ENCODE data around the gene SPATA9. TPM values are rescaled to one million over a fixed set of nuclear protein-coding genes. Genes with fewer than 3 reads are reported as not detected.
A peak's percentile ranks its signal among the peaks of the same experiment; 100 is the strongest.

SPATA9 gene
- total RNA-seq, 2 donors from 2014 or later = 0.30 TPM; not detected in 1

- Histone ChIP-seq H3K36me3 (no peaks in the 10 kb centered on the region), H3K27ac (no peak overlapping the region), H3K4me3 (no peak overlapping the region), H3K4me1 (peaks cover 0 to 16% of the 10 kb centered on the region in 2 donors), H3K27me3 (no peaks in the 10 kb centered on the region), H3K9me3 (no peaks in the 10 kb centered on the region)
- TF ChIP-seq CTCF (IDR thresholded peaks at IDR 0.05) = no peak
- DNase-seq (ENCODE audit: low spot score) = no peak
Observed at GRCh38 chr5:95667061-95667618, 15.7 kb downstream of the SPATA9 start.

GRCh38 chr5:95664204-95664786 is 18.5 kb downstream of the SPATA9 start:
- H3K27ac ChIP-seq = no peak overlapping the region
- no peak overlapping the region for H3K4me3 ChIP-seq
- no peaks in the 10 kb centered on the region for H3K9me3 ChIP-seq
- DNase-seq (ENCODE audit: low spot score) = no peak
- no peaks in the 10 kb centered on the region for H3K27me3 ChIP-seq
- peaks cover 0 to 5% of the 10 kb centered on the region in 2 donors for H3K4me1 ChIP-seq
- peak; percentile 73 to 85 for TF ChIP-seq CTCF (IDR thresholded peaks at IDR 0.05)
- H3K36me3 ChIP-seq = no peaks in the 10 kb centered on the region

GRCh38 chr5:95662946-95663345 is 19.8 kb downstream of the SPATA9 start:
- no peaks in the 10 kb centered on the region for H3K27me3 ChIP-seq

GRCh38 chr5:95660060-95660459 is 22.7 kb downstream of the SPATA9 start:
- Histone ChIP-seq H3K4me1 (peaks cover 0 to 10% of the 10 kb centered on the region in 2 donors), H3K9me3 (no peaks in the 10 kb centered on the region), H3K4me3 (no peak overlapping the region), H3K27ac (no peak overlapping the region), H3K27me3 (no peaks in the 10 kb centered on the region), H3K36me3 (no peaks in the 10 kb centered on the region)
- no peak for TF ChIP-seq CTCF (IDR thresholded peaks at IDR 0.05)
- DNase-seq (ENCODE audit: low spot score) = no peak

More at GRCh38 chr5:95662946-95663345, 19.8 kb downstream of the SPATA9 start:
- no peaks in the 10 kb centered on the region for H3K36me3 ChIP-seq
- no peak overlapping the region for H3K4me3 ChIP-seq
- no peaks in the 10 kb centered on the region for H3K9me3 ChIP-seq
- DNase-seq (ENCODE audit: low spot score) = no peak
- no peaks in the 10 kb centered on the region for H3K4me1 ChIP-seq
- no peak overlapping the region for H3K27ac ChIP-seq
- TF ChIP-seq CTCF (IDR thresholded peaks at IDR 0.05) = no peak

DNA sequence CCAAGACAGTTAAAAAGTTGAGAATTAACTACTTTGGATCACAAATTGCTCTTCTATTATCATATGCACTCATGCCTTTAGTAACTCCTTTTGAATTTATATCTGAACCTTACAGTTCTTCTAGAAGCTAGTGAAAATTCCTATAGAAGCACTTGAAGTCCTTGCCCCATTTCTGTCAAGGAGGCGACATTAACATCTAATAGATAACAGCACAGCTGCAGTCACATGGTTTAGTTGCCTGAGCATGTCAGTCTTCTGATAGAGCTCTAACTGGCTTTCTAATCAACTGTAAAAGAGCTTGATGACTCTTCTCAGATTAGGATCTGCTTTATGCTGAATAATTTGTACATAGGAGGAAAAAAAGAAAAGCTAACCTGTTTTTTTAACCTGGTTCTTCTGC is 27.2 kb downstream of the SPATA9 start:
- no peak for TF ChIP-seq CTCF (IDR thresholded peaks at IDR 0.05)
- no peaks in the 10 kb centered on the region for H3K9me3 ChIP-seq
- no peak overlapping the region for H3K4me3 ChIP-seq
- no peaks in the 10 kb centered on the region for H3K36me3 ChIP-seq
- no peaks in the 10 kb centered on the region for H3K27me3 ChIP-seq
- H3K4me1 ChIP-seq = peaks cover 0 to 10% of the 10 kb centered on the region in 2 donors
- H3K27ac ChIP-seq = no peak overlapping the region
- DNase-seq (ENCODE audit: low spot score) = no peak

DNA sequence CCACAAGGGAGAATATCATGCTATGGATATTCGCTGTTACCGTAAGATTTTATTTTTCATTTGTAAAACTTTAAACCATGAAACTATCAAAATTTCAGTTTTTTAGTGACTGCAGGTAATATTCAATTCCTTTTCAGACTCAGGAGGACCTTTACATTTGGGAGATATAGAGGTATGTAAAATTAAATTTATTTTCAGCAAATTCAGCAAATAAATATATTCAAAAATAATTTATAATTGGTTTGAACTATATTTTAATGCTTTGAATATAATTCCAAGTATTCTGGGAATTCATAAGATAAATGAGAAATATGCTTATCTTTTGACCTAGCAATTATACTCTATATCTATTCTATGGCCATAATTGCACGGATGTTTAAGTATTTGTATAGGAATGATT is 28.6 kb downstream of the SPATA9 start:
- Histone ChIP-seq H3K36me3 (no peaks in the 10 kb centered on the region), H3K4me1 (peaks cover 0 to 10% of the 10 kb centered on the region in 2 donors), H3K27me3 (no peaks in the 10 kb centered on the region), H3K27ac (no peak overlapping the region), H3K4me3 (no peak overlapping the region), H3K9me3 (no peaks in the 10 kb centered on the region)
- DNase-seq (ENCODE audit: low spot score) = no peak
- TF ChIP-seq CTCF (IDR thresholded peaks at IDR 0.05) = no peak
